ENCODE measurements around the gene IGF1R.

Gene IGF1R

GRCh38 chr15:98888820-98889479, 240.6 kb downstream of the IGF1R start:
- Histone ChIP-seq H3K36me3 (ENCODE audit: low read depth) (peaks cover 15% of the 10 kb centered on the region; the same call in 1 of the 2 replicates), H3K27me3 (ENCODE audit: insufficient read depth, poor library complexity, severe bottlenecking) (no peaks in the 10 kb centered on the region), H3K4me1 (ENCODE audit: insufficient read depth, poor library complexity, severe bottlenecking) (peaks cover 39% of the 10 kb centered on the region), H3K9me3 (ENCODE audit: severe bottlenecking) (no peaks in the 10 kb centered on the region), H3K4me3 (ENCODE audit: severe bottlenecking) (no peak overlapping the region), H3K27ac (ENCODE audit: poor library complexity, severe bottlenecking) (peak overlapping the region; percentile 100)
- TF ChIP-seq CTCF (IDR thresholded peaks at IDR 0.05; ENCODE audit: poor library complexity, severe bottlenecking): no peak
- DNase-seq (ENCODE audit: low spot score) (no peak), ATAC-seq (ENCODE audit: low read depth) (peak; percentile 20)

- peak; percentile 91 for ATAC-seq (ENCODE audit: low read depth)
- no peaks in the 10 kb centered on the region for H3K9me3 ChIP-seq (ENCODE audit: severe bottlenecking)
- no peak for TF ChIP-seq CTCF (IDR thresholded peaks at IDR 0.05; ENCODE audit: poor library complexity, severe bottlenecking)
- peak overlapping the region; percentile 100 for H3K27ac ChIP-seq (ENCODE audit: poor library complexity, severe bottlenecking)
- no peak for DNase-seq (ENCODE audit: low spot score)
- H3K27me3 ChIP-seq (ENCODE audit: insufficient read depth, poor library complexity, severe bottlenecking): no peaks in the 10 kb centered on the region
- H3K4me3 ChIP-seq (ENCODE audit: severe bottlenecking): no peak overlapping the region
- peaks cover 39% of the 10 kb centered on the region for H3K4me1 ChIP-seq (ENCODE audit: insufficient read depth, poor library complexity, severe bottlenecking)
- peaks cover 15% of the 10 kb centered on the region; the same call in 1 of the 2 replicates for H3K36me3 ChIP-seq (ENCODE audit: low read depth)
Measured at GRCh38 chr15:98889930-98890695, 241.8 kb downstream of the IGF1R start.

GRCh38 chr15:98891301-98891700, 243.0 kb downstream of the IGF1R start:
- H3K4me3 ChIP-seq (ENCODE audit: severe bottlenecking): no peak overlapping the region
- H3K27ac ChIP-seq (ENCODE audit: poor library complexity, severe bottlenecking): peak overlapping the region; percentile 100
- no peak for TF ChIP-seq CTCF (IDR thresholded peaks at IDR 0.05; ENCODE audit: poor library complexity, severe bottlenecking)
- no peaks in the 10 kb centered on the region for H3K9me3 ChIP-seq (ENCODE audit: severe bottlenecking)
- H3K4me1 ChIP-seq (ENCODE audit: insufficient read depth, poor library complexity, severe bottlenecking): peaks cover 51% of the 10 kb centered on the region
- ATAC-seq (ENCODE audit: low read depth) (no peak), DNase-seq (ENCODE audit: low spot score) (no peak)
- H3K27me3 ChIP-seq (ENCODE audit: insufficient read depth, poor library complexity, severe bottlenecking): no peaks in the 10 kb centered on the region
- H3K36me3 ChIP-seq (ENCODE audit: low read depth): peaks cover 21% of the 10 kb centered on the region; the same call in 1 of the 2 replicates

GRCh38 chr15:98893401-98893800, 245.1 kb downstream of the IGF1R start:
- Histone ChIP-seq H3K27ac (ENCODE audit: poor library complexity, severe bottlenecking) (peak overlapping the region; percentile 100), H3K36me3 (ENCODE audit: low read depth) (peaks cover 32% of the 10 kb centered on the region), H3K27me3 (ENCODE audit: insufficient read depth, poor library complexity, severe bottlenecking) (no peaks in the 10 kb centered on the region), H3K4me1 (ENCODE audit: insufficient read depth, poor library complexity, severe bottlenecking) (peaks cover 63% of the 10 kb centered on the region), H3K9me3 (ENCODE audit: severe bottlenecking) (no peaks in the 10 kb centered on the region), H3K4me3 (ENCODE audit: severe bottlenecking) (no peak overlapping the region)
- TF ChIP-seq CTCF (IDR thresholded peaks at IDR 0.05; ENCODE audit: poor library complexity, severe bottlenecking): no peak
- DNase-seq (ENCODE audit: low spot score) (no peak), ATAC-seq (ENCODE audit: low read depth) (no peak)
